ENCODE results near the gene OIT3. TPM values are rescaled to one million over a fixed set of nuclear protein-coding genes. Genes with fewer than 3 reads are reported as not detected.
"Not testable (repeated sequence)": the region's sequence is repeated elsewhere in the genome, so short reads cannot be mapped to it uniquely, and the experiment has no call there.

The OIT3 gene
- total and polyA plus RNA-seq, 3 donors from 2014 or later = 0.68 to 1.4 (median 0.87) TPM

- H3K4me1 ChIP-seq = no peaks in the 10 kb centered on the region
- H3K4me3 ChIP-seq = no peak overlapping the region
- TF ChIP-seq POLR2A (IDR thresholded peaks at IDR 0.05) (no peak), CTCF (IDR thresholded peaks at IDR 0.05) (no peak)
- H3K9me3 ChIP-seq = no peaks in the 10 kb centered on the region
- no peak overlapping the region for H3K27ac ChIP-seq
- 89 to 96% methylated on average over 2 of the region's 2 CpGs for WGBS, 2 donors
- no peaks in the 10 kb centered on the region for H3K27me3 ChIP-seq
- DNase-seq = no peak
- intact Hi-C loops (cut with DNase I; ENCODE audit: low total_unique reads) = no loop called here
- H3K36me3 ChIP-seq (ENCODE audit: low read depth, missing control alignments) = no peaks in the 10 kb centered on the region
Measured at GRCh38 chr10:72890086-72890485, 3.5 kb upstream of the OIT3 start.

GRCh38 chr10:72895236-72895850 is 1.8 kb downstream of the OIT3 start:
- Histone ChIP-seq H3K4me1 (no peaks in the 10 kb centered on the region), H3K27ac (no peak overlapping the region), H3K4me3 (no peak overlapping the region), H3K36me3 (ENCODE audit: low read depth, missing control alignments) (no peaks in the 10 kb centered on the region), H3K27me3 (no peaks in the 10 kb centered on the region), H3K9me3 (no peaks in the 10 kb centered on the region)
- DNase-seq = no peak
- 68 to 82% methylated on average over 11 of the region's 11 CpGs for WGBS, 2 donors
- intact Hi-C loops (cut with DNase I; ENCODE audit: low total_unique reads) = no loop called here
- TF ChIP-seq POLR2A (IDR thresholded peaks at IDR 0.05) (no peak), CTCF (IDR thresholded peaks at IDR 0.05) (no peak)

GRCh38 chr10:72898616-72899015 is 5.1 kb downstream of the OIT3 start:
- no peak for TF ChIP-seq POLR2A (IDR thresholded peaks at IDR 0.05)
- no peak for TF ChIP-seq CTCF (IDR thresholded peaks at IDR 0.05)
- intact Hi-C loops (cut with DNase I; ENCODE audit: low total_unique reads) = no loop called here

GRCh38 chr10:72899545-72899944 is 6.0 kb downstream of the OIT3 start:
- no peaks in the 10 kb centered on the region for H3K9me3 ChIP-seq
- no peaks in the 10 kb centered on the region for H3K36me3 ChIP-seq (ENCODE audit: low read depth, missing control alignments)
- WGBS, 2 donors = 91 to 93% methylated on average over 1 of the region's 1 CpG
- no peak overlapping the region for H3K4me3 ChIP-seq
- no peak overlapping the region for H3K27ac ChIP-seq
- no peak for TF ChIP-seq POLR2A (IDR thresholded peaks at IDR 0.05)
- TF ChIP-seq CTCF (IDR thresholded peaks at IDR 0.05) = no peak
- no peak for DNase-seq
- no peaks in the 10 kb centered on the region for H3K27me3 ChIP-seq
- H3K4me1 ChIP-seq = no peaks in the 10 kb centered on the region
- intact Hi-C loops (cut with DNase I; ENCODE audit: low total_unique reads) = no loop called here

More at GRCh38 chr10:72898616-72899015, 5.1 kb downstream of the OIT3 start:
- no peaks in the 10 kb centered on the region for H3K9me3 ChIP-seq
- no peaks in the 10 kb centered on the region for H3K36me3 ChIP-seq (ENCODE audit: low read depth, missing control alignments)
- H3K27me3 ChIP-seq = no peaks in the 10 kb centered on the region
- H3K4me1 ChIP-seq = no peaks in the 10 kb centered on the region
- H3K4me3 ChIP-seq = no peak overlapping the region
- WGBS, 2 donors = 97 to 98% methylated on average over 10 of the region's 10 CpGs
- no peak overlapping the region for H3K27ac ChIP-seq
- no peak for DNase-seq

GRCh38 chr10:72903941-72904446 is 10.5 kb downstream of the OIT3 start:
- DNase-seq; H3K4me3 ChIP-seq; H3K4me1 ChIP-seq; intact Hi-C loops (cut with DNase I; ENCODE audit: low total_unique reads); H3K27ac ChIP-seq; H3K36me3 ChIP-seq (ENCODE audit: low read depth, missing control alignments); H3K9me3 ChIP-seq; H3K27me3 ChIP-seq: not testable (repeated sequence)
- WGBS, 2 donors = 86 to 93% methylated on average over 14 to 15 of the region's 15 CpGs

All from testis (tissue), 3 donors.